OCI-LY1 (cell line): ENCODE data around the gene LCORL.
"Not testable (repeated sequence)": the region's sequence is repeated elsewhere in the genome, so short reads cannot be mapped to it uniquely, and the experiment has no call there.

Experiments
- H2AFZ ChIP-seq: fragments of 200-600 bp; sonication (generic), shearing (Covaris generic); 2 replicates; pipeline ENCODE4 v1.6.0; 2014; ENCODE audit warnings: antibody characterized with exemption, mild to moderate bottlenecking, low read length
- H3F3A ChIP-seq: fragments of 200-600 bp; sonication (generic), shearing (Covaris generic); 2 replicates; pipeline ENCODE4 v1.6.0; 2014; ENCODE audit warnings: mild to moderate bottlenecking, antibody characterized with exemption, low read length, moderate library complexity; ENCODE audit not compliant: insufficient read depth
- H3K27ac ChIP-seq: fragments of 200-600 bp; sonication (generic); 2 replicates; pipeline ENCODE4 v1.5.1; 2014; ENCODE audit warnings: low read length, mixed run types, mild to moderate bottlenecking, low read depth; ENCODE audit not compliant: poor library complexity, severe bottlenecking
- H3K27me3 ChIP-seq: fragments of 200-600 bp; sonication (generic); 2 replicates; pipeline ENCODE4 v1.6.0; 2014; ENCODE audit warnings: antibody characterized with exemption, mild to moderate bottlenecking, low read length, moderate library complexity; ENCODE audit not compliant: insufficient read depth
- H3K36me3 ChIP-seq: fragments of 200-600 bp; sonication (generic); 2 replicates; pipeline ENCODE4 v1.6.1; 2014; ENCODE audit warnings: mild to moderate bottlenecking, antibody characterized with exemption, low read length, moderate library complexity, mixed read lengths; ENCODE audit not compliant: insufficient read depth
- H3K4me1 ChIP-seq: fragments of 200-600 bp; sonication (generic); 2 replicates; pipeline ENCODE4 v1.5.1; 2014; ENCODE audit warnings: mild to moderate bottlenecking, low read length, moderate library complexity; ENCODE audit not compliant: insufficient read depth, severe bottlenecking
- H3K4me2 ChIP-seq: fragments of 200-600 bp; sonication (generic), shearing (Covaris generic); 2 replicates; pipeline ENCODE4 v1.6.1; 2014; ENCODE audit warnings: low read length
- H3K4me3 ChIP-seq: fragments of 200-600 bp; sonication (generic); 2 replicates; pipeline ENCODE4 v1.5.1; 2014; ENCODE audit warnings: low read length, low read depth, mild to moderate bottlenecking, mixed read lengths; ENCODE audit not compliant: poor library complexity, severe bottlenecking
- H3K79me2 ChIP-seq: fragments of 200-600 bp; shearing (Covaris generic); 2 replicates; pipeline ENCODE4 v1.6.1; 2016; ENCODE audit warnings: mixed run types, low read length, mixed read lengths; ENCODE audit not compliant: insufficient read depth
- H3K9ac ChIP-seq: fragments of 200-600 bp; sonication (generic), shearing (Covaris generic); 2 replicates; pipeline ENCODE4 v1.6.1; 2014; ENCODE audit warnings: mild to moderate bottlenecking, low read length, mixed read lengths
- H3K9me2 ChIP-seq: fragments of 200-600 bp; sonication (generic), shearing (Covaris generic); 2 replicates; pipeline ENCODE4 v1.6.1; 2014; ENCODE audit warnings: low read depth, mild to moderate bottlenecking, low read length, mixed read lengths
- H3K9me3 ChIP-seq: fragments of 200-600 bp; shearing (Covaris generic); 2 replicates; pipeline ENCODE4 v1.6.1; 2014; ENCODE audit warnings: low read length, mixed read lengths
- H4K20me1 ChIP-seq: fragments of 200-600 bp; sonication (generic), shearing (Covaris generic); 2 replicates; pipeline ENCODE4 v1.6.0; 2016; ENCODE audit warnings: mild to moderate bottlenecking, low read length; ENCODE audit not compliant: insufficient read depth
- EZH2 ChIP-seq: fragments of 200-600 bp; sonication (generic), shearing (Covaris generic); IDR thresholded peaks from 2 replicates; pipeline ENCODE4 v1.8.0; 2017; ENCODE audit warnings: borderline replicate concordance, mixed run types, mild to moderate bottlenecking, antibody characterized with exemption, low read length, moderate library complexity, mixed read lengths
- TF ChIP-seq, protein P1 (sequence below): fragments of 200-600 bp; sonication (generic), shearing (Covaris generic); IDR thresholded peaks from 2 replicates; pipeline ENCODE4 v1.5.1; 2017; ENCODE audit warnings: mild to moderate bottlenecking, antibody characterized with exemption, low read length, moderate library complexity, mixed read lengths

The LCORL gene

DNA sequence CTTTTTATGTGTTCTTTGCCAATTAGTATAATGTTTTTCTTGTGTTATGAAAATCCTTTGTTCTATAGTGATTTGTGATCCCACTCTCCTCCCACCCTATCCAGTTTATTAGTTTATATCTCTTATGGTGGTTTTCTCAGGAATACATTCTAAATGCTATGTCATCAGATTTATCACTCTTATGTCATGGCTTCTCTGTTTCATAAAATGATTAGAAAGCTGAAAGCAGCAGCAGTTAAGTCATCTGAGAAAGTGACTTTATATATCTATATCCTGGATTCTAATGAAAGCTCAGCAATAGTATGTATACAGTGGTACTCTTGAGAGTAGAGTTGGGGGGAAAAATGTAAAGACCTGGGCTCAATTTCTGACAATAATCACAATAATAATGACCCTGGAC lies 169.6 kb downstream of the LCORL start:
- Histone ChIP-seq H3K27me3 (no peaks in the 10 kb centered on the region), H3K9me2 (no peaks in the 10 kb centered on the region), H3K4me3 (no peak overlapping the region), H2AFZ (no peak overlapping the region), H3K9ac (no peak overlapping the region), H3F3A (no peaks in the 10 kb centered on the region), H4K20me1 (no peaks in the 10 kb centered on the region), H3K9me3 (no peaks in the 10 kb centered on the region), H3K4me1 (no peaks in the 10 kb centered on the region), H3K4me2 (no peak overlapping the region), H3K27ac (no peak overlapping the region), H3K79me2 (no peaks in the 10 kb centered on the region), H3K36me3 (no peaks in the 10 kb centered on the region)
- TF ChIP-seq EZH2: no peak
- TF ChIP-seq, protein P1, sequence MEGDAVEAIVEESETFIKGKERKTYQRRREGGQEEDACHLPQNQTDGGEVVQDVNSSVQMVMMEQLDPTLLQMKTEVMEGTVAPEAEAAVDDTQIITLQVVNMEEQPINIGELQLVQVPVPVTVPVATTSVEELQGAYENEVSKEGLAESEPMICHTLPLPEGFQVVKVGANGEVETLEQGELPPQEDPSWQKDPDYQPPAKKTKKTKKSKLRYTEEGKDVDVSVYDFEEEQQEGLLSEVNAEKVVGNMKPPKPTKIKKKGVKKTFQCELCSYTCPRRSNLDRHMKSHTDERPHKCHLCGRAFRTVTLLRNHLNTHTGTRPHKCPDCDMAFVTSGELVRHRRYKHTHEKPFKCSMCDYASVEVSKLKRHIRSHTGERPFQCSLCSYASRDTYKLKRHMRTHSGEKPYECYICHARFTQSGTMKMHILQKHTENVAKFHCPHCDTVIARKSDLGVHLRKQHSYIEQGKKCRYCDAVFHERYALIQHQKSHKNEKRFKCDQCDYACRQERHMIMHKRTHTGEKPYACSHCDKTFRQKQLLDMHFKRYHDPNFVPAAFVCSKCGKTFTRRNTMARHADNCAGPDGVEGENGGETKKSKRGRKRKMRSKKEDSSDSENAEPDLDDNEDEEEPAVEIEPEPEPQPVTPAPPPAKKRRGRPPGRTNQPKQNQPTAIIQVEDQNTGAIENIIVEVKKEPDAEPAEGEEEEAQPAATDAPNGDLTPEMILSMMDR: no peak

DNA sequence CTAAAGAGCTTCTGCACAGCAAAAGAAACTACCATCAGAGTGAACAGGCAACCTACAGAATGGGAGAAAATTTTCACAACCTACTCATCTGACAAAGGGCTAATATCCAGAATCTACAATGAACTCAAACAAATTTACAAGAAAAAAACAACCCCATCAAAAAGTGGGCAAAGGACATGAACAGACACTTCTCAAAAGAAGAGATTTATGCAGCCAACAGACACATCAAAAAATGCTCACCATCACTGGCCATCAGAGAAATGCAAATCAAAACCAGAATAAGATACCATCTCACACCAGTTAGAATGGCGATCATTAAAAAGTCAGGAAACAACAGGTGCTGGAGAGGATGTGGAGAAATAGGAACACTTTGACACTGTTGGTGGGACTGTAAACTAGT lies 171.3 kb downstream of the LCORL start:
- H3K9me3 ChIP-seq, H3K27ac ChIP-seq, H3K36me3 ChIP-seq, H3K4me1 ChIP-seq, H2AFZ ChIP-seq, H4K20me1 ChIP-seq, H3K9ac ChIP-seq, H3K27me3 ChIP-seq, H3F3A ChIP-seq, H3K79me2 ChIP-seq, H3K9me2 ChIP-seq, H3K4me3 ChIP-seq, H3K4me2 ChIP-seq: not testable (repeated sequence)

DNA sequence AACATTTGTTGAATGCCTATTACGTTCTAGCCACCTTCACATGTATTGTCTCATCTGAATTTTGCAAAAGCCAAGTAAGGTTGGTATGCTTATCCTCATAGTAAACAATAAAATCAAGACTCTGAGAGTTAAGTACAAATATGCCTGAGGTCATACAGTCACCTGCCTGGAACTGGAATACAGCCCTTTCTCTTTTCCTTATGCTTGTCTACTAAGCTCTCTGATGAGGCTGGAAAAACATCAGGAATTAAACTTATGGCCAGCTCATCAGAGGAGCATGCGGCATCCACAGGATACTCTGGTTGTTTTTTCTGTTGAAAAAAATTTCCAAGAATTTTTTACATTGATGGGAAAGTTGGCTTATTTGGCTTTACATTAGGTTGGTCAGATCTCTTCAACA lies 175.3 kb downstream of the LCORL start:
- Histone ChIP-seq H3K4me3 (no peak overlapping the region), H3K4me2 (no peak overlapping the region), H3K27me3 (no peaks in the 10 kb centered on the region), H3K9me3 (no peaks in the 10 kb centered on the region), H3K9ac (no peak overlapping the region), H3F3A (no peaks in the 10 kb centered on the region), H3K27ac (no peak overlapping the region), H3K4me1 (no peaks in the 10 kb centered on the region), H3K79me2 (no peaks in the 10 kb centered on the region), H3K36me3 (peaks cover 44% of the 10 kb centered on the region), H4K20me1 (no peaks in the 10 kb centered on the region), H2AFZ (no peak overlapping the region), H3K9me2 (no peaks in the 10 kb centered on the region)
- no peak for TF ChIP-seq EZH2
- TF ChIP-seq, protein P1: no peak

DNA sequence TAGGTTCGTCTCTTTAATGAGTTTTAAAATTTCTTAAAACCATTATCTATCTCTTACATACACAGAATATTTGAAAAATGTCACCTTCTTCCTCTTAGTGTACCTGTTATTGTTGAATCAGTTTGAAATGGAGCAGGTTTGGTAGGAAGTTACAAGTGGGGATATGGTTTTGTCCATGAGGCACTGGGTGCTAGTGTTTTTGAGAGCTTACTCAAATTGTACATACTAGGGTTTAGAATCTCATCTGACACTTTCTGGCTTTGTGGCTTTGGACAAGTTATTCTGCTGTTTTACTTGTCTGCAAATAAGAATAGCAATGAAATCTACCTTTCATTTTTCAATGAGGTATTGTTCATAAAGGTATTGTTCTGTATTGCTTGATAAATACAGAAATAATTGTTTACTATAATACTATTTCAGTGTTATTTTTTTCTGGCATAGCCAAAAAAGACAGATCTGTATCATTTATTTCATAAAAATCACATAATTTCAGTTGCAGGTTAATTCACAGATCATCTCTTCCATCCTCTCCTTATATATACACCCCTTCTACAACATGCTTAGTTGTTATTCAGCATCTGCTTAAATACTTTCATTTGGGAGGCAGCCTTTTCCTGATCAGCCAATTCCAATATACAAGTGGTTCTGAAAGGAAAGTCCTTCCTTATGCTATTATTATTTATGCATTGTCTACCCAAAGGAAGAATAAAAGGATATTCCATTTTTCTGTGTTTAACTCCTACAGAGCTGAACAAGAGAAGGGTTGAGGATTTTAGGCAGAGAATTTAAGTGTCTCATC lies 197.5 kb downstream of the LCORL start:
- Histone ChIP-seq H3K4me2 (no peak overlapping the region), H3K27ac (no peak overlapping the region), H3K9ac (no peak overlapping the region), H3F3A (no peaks in the 10 kb centered on the region), H3K9me3 (no peaks in the 10 kb centered on the region), H3K9me2 (no peaks in the 10 kb centered on the region), H3K36me3 (peaks cover 77% of the 10 kb centered on the region), H4K20me1 (no peaks in the 10 kb centered on the region), H2AFZ (no peak overlapping the region), H3K79me2 (no peaks in the 10 kb centered on the region), H3K4me1 (no peaks in the 10 kb centered on the region), H3K4me3 (no peak overlapping the region), H3K27me3 (no peaks in the 10 kb centered on the region)
- TF ChIP-seq, protein P1: no peak
- no peak for TF ChIP-seq EZH2
